Neuron (in vitro differentiated cells): Measurements from ENCODE around the gene ESR1.
"Not testable (repeated sequence)": the region's sequence is repeated elsewhere in the genome, so short reads cannot be mapped to it uniquely, and the experiment has no call there.

Experiments used
- H2AFZ ChIP-seq: one replicate; pipeline ENCODE4 v1.6.1; 2013; ENCODE audit warnings: low read depth, mild to moderate bottlenecking, inconsistent platforms, low read length, moderate library complexity
- H3K27me3 ChIP-seq: one replicate; pipeline ENCODE4 v1.6.1; 2013; ENCODE audit warnings: low read length; ENCODE audit not compliant: insufficient read depth
- H3K36me3 ChIP-seq: one replicate; pipeline ENCODE4 v1.6.1; 2013; ENCODE audit warnings: low read length; ENCODE audit not compliant: insufficient read depth
- H3K4me1 ChIP-seq: one replicate; pipeline ENCODE4 v1.6.1; 2013; ENCODE audit warnings: low read length; ENCODE audit not compliant: insufficient read depth
- H3K4me3 ChIP-seq: 2 replicates; pipeline ENCODE4 v1.5.1; 2013; ENCODE audit warnings: mild to moderate bottlenecking, low read length, moderate library complexity
- H3K9me3 ChIP-seq: one replicate; pipeline ENCODE4 v1.6.1; 2013; ENCODE audit warnings: low read length

Gene ESR1

DNA sequence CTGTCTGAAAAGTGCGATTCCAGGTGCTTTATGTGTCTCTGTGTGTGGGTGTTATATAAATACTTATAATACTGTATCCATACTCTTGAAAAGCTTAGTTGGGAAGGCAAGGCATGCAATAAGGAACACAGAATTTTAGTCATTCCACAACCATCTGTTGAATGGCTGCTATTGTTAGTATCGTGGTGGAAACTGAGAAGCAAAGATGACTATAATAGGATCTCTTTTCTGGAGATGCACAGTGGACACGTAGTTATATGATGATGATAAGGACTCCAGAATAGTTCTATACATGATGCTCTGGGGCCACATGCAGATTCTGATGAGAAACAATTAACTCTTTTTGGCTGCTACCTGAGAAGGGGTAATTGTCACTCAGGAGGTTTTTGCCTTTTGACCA lies 25.2 kb downstream of the ESR1 start:
- Histone ChIP-seq H3K27me3 (no peaks in the 10 kb centered on the region), H3K4me3 (no peak overlapping the region), H2AFZ (no peak overlapping the region), H3K4me1 (no peaks in the 10 kb centered on the region), H3K36me3 (no peaks in the 10 kb centered on the region), H3K9me3 (no peaks in the 10 kb centered on the region)

DNA sequence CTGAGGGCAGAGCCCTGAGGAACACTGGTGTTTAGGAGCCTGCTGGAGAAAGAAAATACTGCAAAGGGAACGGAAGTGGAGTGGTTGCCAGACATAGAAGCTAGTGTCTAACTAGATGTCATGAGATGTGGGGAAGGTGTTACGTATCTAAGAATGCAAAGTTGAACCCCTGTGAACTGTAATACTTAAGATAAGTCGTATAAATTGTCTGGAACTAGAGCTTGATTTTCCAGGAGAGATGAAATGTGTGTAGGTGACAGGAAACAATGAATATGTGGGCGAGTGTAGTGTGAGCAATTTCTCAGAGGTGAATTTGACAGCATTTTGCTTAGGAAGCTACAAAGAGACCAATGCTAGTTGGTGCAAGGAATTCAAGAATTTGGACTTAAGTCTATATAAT lies 27.9 kb downstream of the ESR1 start:
- no peaks in the 10 kb centered on the region for H3K27me3 ChIP-seq
- H3K36me3 ChIP-seq, result no peaks in the 10 kb centered on the region
- H2AFZ ChIP-seq, result no peak overlapping the region
- no peaks in the 10 kb centered on the region for H3K9me3 ChIP-seq
- no peak overlapping the region for H3K4me3 ChIP-seq
- H3K4me1 ChIP-seq, result no peaks in the 10 kb centered on the region

DNA sequence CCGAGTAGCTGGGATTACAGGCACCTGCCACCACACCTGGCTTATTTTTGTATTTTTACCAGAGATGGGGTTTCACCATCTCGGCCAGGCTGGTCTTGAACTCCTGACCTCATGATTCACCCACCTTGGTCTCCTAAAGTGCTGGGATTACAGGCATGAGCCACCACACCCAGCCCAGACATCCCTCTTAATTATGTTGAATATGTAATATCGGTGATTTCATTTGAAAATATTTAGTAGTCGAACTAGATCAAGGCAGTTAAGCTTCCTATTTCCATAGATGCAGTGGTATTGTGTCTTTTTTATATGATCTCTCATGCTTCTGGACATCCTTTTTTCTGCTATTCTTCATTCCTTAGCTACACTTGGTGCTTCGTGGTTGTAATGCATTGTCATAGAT lies 29.7 kb downstream of the ESR1 start:
- no peaks in the 10 kb centered on the region for H3K4me1 ChIP-seq

DNA sequence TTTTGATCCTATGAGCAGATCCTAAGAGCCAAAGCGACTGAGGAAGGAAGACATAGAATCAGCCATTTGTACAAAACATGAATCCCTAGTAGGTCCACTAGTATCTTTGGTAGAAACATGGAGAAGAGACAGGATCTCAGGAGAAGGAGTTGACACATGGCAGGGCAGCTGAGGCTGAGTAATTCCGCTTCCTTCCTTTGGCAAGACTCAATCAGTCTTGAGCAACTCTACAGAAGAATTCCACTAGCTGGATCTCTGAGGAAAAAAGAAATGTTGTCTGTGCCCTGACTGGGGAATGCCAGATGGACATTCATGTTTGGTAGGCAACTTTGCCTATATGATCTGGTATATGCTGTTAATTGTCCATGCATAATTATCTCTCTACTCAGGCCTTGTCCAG lies 35.3 kb downstream of the ESR1 start:
- Histone ChIP-seq H3K9me3 (no peaks in the 10 kb centered on the region), H2AFZ (no peak overlapping the region), H3K4me1 (no peaks in the 10 kb centered on the region), H3K4me3 (no peak overlapping the region), H3K36me3 (no peaks in the 10 kb centered on the region), H3K27me3 (no peaks in the 10 kb centered on the region)

More for the DNA sequence above, 29.7 kb downstream of the ESR1 start:
- Histone ChIP-seq H3K9me3 (no peaks in the 10 kb centered on the region), H3K27me3 (no peaks in the 10 kb centered on the region), H3K36me3 (no peaks in the 10 kb centered on the region), H3K4me3 (no peak overlapping the region), H2AFZ (no peak overlapping the region)

DNA sequence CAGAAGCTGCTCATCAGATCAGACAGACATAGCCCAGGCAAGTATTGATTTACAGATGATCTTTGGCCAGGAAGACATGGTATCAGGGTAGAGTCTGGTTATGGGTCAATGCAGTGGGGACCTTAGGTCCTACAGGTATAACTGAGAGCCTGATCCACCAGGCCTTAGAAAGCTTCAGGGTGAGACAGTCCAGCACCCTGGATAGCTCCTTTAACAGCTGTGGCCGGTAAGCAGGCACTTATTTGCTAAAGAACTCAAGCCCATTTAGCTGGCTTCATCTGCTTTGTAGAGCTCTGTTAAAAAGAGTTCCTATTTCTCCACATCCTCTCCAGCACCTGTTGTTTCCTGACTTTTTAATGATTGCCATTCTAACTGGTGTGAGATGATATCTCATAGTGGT lies 39.6 kb downstream of the ESR1 start:
- H3K4me3 ChIP-seq, result no peak overlapping the region

DNA sequence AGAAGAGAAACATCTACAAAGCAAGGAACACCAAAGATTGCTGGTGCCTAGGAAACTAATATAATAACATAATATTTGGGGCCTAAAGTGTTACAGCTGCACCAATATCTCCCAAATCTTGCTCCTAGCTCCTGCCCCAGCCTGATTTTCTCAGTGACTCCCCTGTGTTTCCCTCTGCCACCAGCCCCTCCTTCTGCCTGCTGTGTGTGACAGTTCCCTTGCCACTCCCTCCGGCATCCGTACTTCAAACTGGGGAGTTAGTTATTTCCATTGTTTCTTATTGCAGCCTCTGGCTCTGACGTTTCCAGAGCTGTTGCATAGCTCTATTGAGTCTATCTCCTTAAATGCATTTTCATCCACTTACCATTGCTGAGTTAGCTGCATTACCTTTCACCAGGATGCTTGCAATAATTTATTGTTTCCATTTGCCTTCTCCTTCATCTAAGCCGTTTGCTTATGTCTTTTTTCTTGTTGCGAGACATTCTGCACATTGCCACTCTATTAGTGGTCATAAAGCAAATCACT lies 43.1 kb downstream of the ESR1 start:
- no peaks in the 10 kb centered on the region for H3K36me3 ChIP-seq
- no peaks in the 10 kb centered on the region for H3K4me1 ChIP-seq
- H3K9me3 ChIP-seq, result no peaks in the 10 kb centered on the region
- no peak overlapping the region for H3K4me3 ChIP-seq
- H2AFZ ChIP-seq, result no peak overlapping the region
- no peaks in the 10 kb centered on the region for H3K27me3 ChIP-seq

More for the DNA sequence above, 39.6 kb downstream of the ESR1 start:
- Histone ChIP-seq H2AFZ (no peak overlapping the region), H3K36me3 (no peaks in the 10 kb centered on the region), H3K4me1 (no peaks in the 10 kb centered on the region), H3K9me3 (no peaks in the 10 kb centered on the region), H3K27me3 (no peaks in the 10 kb centered on the region)

DNA sequence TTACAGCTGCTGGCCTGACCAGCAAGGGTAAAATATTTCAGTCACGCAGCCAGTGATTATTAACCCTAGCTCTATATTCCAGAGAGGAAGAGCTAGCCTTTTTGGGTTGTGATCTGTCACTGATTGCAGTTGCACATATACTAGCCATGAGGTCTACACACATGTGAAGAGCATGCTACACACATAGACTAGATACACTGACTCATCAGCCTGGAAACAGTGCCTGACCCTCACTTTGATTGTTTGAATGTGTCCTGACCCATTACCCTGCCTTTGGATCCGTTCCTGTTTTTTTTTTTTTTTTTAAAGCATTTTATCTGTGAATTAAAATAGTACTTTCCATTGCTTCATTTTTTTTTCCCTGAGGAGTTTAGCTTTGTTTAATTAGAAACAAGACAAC lies 50.8 kb downstream of the ESR1 start:
- Histone ChIP-seq H2AFZ (no peak overlapping the region), H3K27me3 (no peaks in the 10 kb centered on the region), H3K4me1 (no peaks in the 10 kb centered on the region), H3K9me3 (no peaks in the 10 kb centered on the region), H3K36me3 (no peaks in the 10 kb centered on the region), H3K4me3 (no peak overlapping the region)

DNA sequence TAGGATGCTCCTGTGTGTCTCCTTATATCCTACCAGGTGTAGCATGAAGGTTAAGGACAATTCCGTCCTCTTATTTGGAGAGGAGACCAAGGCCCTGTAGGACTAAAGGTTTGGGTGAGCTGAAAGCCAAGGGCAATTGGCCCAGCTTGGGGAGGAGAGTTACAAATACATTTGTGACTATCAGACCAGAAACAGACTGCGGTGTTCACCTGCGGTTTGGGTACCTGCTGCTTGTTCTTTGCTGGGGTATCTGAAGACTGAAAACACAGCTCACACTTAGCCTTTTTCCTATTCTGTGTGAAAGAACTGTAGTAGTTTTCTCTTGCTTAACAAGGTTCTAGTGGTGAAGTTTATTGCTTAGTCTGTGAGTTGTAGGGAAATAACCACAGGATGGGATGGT lies 55.0 kb downstream of the ESR1 start:
- Histone ChIP-seq H3K27me3 (no peaks in the 10 kb centered on the region), H2AFZ (no peak overlapping the region), H3K9me3 (no peaks in the 10 kb centered on the region), H3K36me3 (no peaks in the 10 kb centered on the region), H3K4me3 (no peak overlapping the region), H3K4me1 (no peaks in the 10 kb centered on the region)

DNA sequence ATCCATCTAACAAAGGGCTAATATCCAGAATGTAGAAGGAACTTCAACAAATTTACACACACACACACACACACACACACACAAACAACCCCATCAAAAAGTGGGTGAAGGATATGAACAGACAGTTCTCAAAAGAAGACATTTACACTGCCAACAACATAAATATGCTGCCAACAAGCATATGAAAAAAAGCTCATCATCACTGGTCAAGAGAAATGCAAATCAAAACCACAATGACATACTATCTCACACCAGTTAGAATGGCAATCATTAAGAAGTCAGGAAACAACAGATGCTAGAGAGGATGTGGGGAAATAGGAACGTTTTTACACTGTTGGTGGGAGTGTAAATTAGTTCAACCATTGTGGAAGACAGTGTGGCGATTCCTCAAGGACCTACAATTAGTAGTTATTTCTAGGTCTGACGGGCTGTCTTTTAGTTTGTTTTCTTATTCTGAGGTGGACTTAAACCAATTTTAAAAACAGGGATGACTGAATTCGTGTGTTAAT lies 59.9 kb downstream of the ESR1 start:
- not testable (repeated sequence) for H3K9me3 ChIP-seq, H3K36me3 ChIP-seq, H3K4me3 ChIP-seq, H2AFZ ChIP-seq, H3K27me3 ChIP-seq, H3K4me1 ChIP-seq

DNA sequence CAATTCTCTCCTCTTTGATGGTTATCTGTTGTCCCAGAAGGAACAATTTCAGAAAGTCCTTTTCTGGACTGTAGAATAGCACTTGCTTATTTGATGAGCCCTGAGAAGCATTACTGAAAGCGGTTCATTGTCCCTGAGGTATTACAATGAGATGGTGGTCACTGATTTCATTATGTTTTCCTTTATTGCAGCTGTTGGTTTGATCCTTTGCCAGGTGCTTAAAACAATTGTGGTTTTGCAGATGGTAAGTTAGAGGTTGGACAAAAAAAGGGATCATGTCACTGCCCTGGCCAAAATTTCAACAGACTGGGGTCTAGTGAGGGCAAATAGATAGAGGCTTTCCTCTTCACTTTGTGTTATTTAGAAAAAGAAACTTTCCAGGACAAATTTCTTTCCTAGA lies 61.9 kb downstream of the ESR1 start:
- Histone ChIP-seq H3K4me1 (no peaks in the 10 kb centered on the region), H3K36me3 (no peaks in the 10 kb centered on the region), H3K27me3 (no peaks in the 10 kb centered on the region), H2AFZ (no peak overlapping the region), H3K4me3 (no peak overlapping the region), H3K9me3 (no peaks in the 10 kb centered on the region)

DNA sequence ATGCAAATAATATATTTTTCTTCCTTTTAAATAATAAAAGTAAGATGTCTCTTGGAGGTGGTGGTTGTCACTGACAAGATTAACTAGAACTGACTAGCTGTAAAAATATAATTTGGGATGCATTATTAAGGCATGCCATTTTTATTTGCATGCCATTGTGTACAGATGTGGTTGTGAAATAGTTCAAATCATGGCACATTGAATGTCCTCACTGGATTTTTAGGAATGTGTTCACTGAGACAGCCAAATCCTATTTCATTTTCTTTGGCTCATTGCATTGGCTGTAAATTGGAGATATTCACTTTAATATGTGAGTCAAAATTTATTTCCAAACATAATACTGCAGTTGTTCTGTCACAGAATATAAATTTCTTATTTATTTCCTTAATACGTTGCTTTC lies 62.3 kb downstream of the ESR1 start:
- H3K36me3 ChIP-seq, result no peaks in the 10 kb centered on the region
- H2AFZ ChIP-seq, result no peak overlapping the region
- no peaks in the 10 kb centered on the region for H3K9me3 ChIP-seq
- no peaks in the 10 kb centered on the region for H3K27me3 ChIP-seq
- no peak overlapping the region for H3K4me3 ChIP-seq
- no peaks in the 10 kb centered on the region for H3K4me1 ChIP-seq

DNA sequence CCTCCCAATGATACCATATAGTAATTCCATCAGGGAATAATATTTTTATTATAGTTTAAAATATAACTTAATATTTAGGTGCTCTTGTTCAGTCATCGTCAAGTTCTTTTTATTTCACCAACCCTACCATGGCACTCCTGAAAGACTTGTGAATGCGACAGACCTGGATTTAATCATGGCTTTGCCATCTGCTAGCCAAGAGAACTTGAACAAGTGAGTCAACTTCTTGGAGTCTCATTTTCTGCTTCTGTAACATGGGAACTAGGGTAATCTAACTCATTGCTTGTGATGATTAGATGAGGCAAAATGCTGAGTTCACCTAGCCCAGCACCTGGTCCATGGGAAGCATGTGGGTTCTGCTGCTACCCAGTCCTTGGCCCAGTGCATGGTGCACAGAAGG lies 62.9 kb downstream of the ESR1 start:
- H3K4me1 ChIP-seq, result no peaks in the 10 kb centered on the region
- no peak overlapping the region for H2AFZ ChIP-seq
- H3K36me3 ChIP-seq, result no peaks in the 10 kb centered on the region
- H3K4me3 ChIP-seq, result no peak overlapping the region
- H3K9me3 ChIP-seq, result no peaks in the 10 kb centered on the region
- no peaks in the 10 kb centered on the region for H3K27me3 ChIP-seq

DNA sequence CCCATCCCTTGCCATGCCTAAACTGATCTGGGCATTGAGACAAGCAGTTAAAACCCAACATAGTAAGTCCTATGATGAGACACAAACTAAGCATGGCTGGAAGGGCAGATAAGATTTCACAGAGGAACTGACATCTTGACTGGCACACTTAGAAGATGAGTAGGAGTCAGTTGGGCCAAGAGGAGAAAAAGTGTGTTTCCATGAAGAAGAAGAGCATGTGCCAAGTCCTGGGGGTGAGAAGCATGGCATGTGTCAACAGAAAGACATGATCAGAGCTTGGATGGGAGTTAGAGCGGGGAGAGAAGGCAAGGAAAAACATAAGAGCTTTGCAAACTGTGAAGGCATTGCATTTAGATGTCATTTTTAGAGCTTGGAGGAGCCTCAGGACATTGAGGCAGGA lies 68.0 kb downstream of the ESR1 start:
- Histone ChIP-seq H3K36me3 (no peaks in the 10 kb centered on the region), H3K27me3 (no peaks in the 10 kb centered on the region), H3K9me3 (no peaks in the 10 kb centered on the region), H2AFZ (no peak overlapping the region), H3K4me1 (no peaks in the 10 kb centered on the region), H3K4me3 (no peak overlapping the region)

DNA sequence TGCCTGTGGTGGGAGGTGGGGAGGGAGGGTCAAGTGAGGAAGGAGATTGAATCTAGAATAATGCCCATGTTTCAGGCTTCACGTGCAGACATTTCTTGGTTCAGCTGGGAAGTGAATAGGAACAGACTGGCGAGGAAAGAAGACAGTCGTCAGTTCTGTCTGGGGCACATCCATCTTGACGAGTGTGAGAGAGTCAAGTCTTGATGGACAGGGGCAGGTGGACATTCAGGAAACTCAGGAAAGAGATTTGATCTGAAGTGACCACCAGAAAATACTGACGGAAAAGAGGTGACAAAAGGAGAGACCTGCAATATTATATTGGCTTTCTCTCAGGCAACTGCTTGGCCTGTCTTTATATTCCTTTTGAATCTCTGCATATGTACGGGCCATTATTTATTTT lies 68.6 kb downstream of the ESR1 start:
- no peaks in the 10 kb centered on the region for H3K27me3 ChIP-seq
- H3K9me3 ChIP-seq, result no peaks in the 10 kb centered on the region
- no peak overlapping the region for H3K4me3 ChIP-seq
- no peaks in the 10 kb centered on the region for H3K36me3 ChIP-seq
- no peaks in the 10 kb centered on the region for H3K4me1 ChIP-seq
- H2AFZ ChIP-seq, result no peak overlapping the region
